ENCODE data around the gene NPSR1.

GRCh38 chr7:34756691-34757090 lies 98.7 kb downstream of the NPSR1 start:
- TF ChIP-seq CTCF (IDR thresholded peaks at IDR 0.05) (no peak), POLR2A (IDR thresholded peaks at IDR 0.05) (no peak)

Measured in body of pancreas (tissue), 4 donors.